RKO (cell line): Measurements from ENCODE around the gene ARHGAP4.

Experiments
- DNase-seq: peaks from one replicate; pipeline ENCODE4 v3.0.0-alpha.2; 2016; ENCODE audit warnings: low spot score

ARHGAP4 gene

DNA sequence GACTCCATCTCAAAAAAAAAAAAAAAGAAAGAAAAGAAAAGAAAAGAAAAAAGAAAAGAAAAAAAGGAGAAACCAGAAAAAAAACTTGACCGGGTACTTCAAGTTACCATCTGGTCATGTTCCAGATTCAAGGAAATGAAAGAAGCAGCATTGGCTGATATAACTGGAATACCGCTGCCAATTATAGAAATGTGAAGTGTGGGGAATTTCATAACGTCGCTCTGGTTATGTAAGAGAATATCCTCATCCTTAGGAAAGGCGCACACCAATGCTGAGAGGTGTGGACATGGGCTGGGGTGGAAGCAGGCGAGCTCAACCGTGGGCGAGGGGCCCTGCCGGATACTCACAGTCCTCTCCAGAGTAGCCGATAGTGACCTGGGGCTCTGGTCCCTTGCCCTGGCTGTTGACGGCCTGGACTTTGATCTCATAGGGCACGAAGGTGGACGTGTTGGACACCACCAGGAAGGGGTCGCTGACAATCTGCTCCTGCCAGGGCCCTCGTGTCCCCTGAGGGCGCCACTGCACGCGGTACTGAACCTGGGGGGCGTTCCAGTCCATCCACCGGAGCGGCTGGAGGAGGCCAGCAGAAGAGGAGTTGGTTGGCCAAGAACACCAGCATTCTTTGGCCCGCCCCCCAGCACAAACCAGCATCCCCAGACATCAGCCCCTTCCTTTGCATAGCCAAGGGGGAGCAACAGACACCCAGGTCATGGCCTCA lies 59.6 kb downstream of the ARHGAP4 start:
- no peak for DNase-seq

DNA sequence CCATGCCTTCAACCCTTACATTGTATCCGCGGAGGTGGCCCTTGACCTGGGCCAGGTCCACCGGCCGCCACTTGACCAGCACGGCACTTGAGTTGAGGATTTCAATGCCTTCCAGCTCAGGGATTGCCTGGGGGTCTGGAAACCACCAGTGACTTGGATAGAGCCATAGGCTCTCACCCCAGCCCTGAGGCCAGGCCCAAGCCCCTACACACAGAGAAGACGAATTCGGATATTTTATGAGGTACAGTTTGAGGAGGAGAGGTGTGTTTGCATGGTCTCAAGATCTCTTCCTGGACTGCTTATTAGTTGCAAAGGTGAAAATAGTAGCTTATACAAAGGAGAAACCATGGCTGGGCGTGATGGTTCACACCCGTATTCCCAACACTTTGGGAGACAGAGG lies 60.4 kb downstream of the ARHGAP4 start:
- DNase-seq, result no peak

DNA sequence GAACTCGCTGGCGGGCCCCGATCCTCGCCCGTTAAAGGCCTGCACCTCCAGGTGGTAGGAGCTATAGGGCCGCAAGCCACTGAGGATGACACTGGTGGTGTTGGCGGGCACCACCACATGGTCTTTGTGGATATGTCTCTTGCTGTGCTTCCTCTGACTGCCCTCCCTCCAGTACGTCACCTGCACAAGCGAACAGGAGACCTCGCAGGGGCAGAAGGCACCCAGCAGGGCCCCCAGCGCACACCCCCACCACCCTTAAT lies 60.8 kb downstream of the ARHGAP4 start:
- no peak for DNase-seq

DNA sequence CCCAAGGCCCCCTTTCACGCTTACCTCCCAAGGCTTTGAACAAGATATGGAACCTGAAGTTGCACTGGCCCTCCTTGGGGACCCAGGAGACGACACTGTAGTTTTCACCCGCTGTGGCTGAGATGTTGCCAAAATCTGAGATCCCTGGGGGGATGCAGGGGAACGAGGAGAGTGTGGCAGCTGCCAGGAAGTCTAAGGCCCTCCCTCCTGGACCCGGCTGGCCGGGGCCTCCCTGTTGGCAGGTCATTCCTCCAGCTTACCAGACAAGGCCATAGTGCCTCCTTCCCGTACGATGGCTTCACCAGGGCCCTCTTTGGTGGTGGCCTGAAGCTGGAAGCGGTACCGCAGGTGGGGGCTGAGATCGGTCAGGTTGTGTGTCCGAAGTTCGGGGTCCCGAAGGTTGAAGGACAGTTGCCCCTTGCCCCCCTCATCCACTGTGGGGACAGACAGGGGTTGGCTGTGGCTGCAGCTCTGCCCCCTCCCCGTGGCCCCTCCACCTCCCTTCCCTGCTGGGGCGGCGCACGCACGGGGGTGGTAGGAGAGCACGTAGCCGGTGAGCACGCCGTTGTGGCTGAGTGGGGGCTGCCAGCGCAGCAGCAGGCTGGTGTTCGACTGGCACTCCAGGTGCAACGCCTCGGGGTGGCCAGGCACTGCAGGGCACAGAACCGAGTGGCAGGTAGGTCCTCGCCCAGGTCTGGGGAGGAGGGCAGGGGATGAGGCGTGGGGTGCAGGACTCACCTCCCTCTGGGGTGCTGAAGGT lies 61.3 kb downstream of the ARHGAP4 start:
- DNase-seq, result no peak

DNA sequence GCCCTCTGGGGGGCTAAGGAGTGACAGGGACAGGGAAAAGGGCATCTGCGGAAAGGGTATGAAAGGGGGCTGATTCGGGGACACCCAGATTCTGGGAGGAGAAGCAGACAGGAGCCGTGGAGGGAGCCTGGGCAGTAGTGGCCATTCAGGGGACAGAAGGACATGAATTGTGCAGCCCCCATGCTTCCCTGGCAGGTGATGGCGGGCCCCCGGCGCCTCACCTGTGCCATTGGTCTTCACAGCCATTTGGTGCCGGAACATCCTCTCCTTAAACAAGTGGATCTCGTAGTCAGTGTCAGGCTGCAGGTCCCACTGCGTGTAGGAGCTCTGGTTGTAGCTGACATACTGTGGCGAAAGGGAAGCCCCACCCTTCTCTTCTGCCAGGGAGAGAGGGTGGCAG lies 62.0 kb downstream of the ARHGAP4 start:
- no peak for DNase-seq

DNA sequence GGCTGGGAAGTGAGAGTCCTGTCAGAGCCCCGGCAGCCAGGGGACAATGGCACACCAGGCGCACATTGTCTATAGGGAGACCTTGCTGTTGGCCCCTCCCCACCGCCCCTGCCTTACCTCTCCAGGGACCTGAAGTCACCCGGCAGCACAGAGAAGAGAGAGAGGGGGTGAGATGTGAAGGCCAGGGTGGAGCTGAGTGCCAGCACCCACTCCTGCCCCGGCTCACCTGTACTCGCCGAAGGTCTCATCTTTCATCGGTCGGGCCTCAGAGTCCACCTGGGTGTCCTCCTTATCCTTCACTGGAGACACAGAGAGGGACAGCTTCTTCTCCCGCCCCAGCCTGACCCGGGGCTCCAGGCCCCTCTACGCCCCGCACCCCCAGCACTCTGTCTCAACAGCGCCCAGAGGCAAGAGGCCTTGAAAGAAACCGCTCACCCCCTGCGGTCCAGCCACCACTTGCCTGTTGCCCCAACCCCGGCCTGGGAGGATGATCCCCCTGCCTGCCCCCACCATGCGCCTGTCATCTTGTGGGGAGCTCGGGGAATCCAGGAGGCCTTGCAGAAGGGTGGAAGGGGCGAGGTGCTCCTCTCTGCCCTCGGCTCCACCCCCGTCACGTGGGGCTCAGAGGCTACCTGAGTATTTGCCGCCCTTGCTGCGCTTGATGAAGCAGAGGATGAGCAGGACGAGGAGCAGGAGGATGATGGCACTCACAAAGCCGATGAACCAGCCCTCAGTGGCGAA lies 62.6 kb downstream of the ARHGAP4 start:
- no peak for DNase-seq

DNA sequence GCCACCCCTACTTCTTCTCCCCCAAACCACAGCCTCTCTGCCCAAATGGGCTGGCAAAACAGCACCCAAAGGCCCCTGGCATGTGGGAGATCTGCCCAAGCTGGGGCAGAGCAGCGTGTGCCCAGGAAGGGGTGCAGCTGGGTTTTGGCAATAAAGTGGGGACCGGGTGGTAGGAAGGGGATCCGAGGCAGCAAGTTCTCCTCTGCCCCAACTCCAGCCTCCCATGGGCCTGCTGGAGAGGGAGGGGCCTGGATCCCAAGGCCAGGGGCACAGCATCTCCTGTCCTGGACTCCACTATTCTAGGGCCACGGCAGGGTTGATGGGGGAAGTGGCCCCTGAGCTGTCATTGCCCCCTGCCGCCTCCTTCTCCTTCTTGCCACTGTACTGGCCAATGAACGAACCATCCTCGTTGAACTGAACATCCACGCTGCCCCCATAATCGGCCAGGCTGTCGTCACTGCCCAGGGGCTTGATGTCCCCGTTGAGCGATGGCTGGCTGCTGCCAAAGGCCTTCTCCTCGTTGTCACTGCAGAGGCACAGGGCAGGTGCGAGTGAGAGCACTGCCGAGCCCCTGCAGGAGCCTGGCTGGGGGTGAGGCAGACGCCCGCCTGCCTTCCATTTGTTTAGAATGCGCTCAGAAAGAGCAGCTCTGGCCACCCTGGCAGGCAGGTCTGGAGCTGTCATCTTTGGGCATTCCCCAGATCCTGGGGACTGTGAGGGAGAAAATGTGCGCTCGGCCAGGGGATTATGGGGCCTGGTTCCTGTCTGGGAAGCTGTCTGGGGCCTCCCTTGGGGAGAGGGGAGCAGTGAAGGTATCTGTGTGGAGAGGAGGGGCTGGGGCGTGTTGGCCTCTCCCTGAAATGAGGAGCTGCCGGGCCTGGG lies 63.5 kb downstream of the ARHGAP4 start:
- no peak for DNase-seq

DNA sequence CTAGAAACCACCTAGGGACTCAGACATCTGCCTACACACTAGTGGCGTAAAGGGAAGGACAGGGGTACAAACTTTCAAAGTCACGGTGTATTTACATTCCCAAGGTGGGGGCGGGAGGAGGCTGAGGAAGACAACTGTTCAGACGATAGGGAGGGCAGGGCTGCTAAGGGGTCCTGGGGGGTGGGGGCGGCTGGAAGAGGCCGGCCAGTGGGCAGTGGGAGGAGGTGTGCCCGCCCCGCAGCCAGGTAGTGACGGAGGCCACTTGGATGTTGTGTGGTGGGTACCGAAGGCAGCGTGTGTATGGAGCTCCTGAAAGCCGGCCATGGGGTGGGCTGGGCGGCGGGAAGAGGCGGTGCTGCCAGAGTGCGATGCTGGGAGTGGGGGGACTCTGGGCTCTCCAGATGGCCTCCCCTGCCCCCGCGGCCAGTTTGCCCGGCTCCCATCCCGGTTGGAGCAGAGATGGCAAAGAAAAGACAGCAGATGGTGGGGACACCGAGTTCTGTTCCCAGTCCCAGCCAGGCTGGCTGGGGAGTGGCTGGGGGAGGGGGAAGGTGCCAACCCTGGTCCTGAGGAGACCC lies 64.2 kb downstream of the ARHGAP4 start:
- no peak for DNase-seq

DNA sequence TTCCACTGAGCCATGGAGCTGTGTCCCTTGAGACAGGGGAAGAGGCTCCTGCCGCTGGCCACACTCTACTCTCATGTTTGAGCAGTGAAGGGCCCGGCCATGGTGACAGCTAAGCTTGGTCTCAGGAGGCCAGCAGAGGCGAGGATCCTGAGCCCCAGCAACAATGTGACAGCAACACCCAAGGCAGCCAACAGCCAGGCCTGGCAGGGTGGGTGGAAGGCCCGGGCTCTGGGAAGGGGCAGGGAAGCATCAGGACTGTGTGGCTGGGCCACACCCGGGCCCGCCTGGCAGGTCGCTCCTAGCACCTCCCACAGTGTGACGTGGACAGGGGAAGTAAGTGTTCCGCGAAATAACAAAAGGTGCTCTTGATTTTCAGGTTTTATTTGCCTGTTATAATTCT lies 64.9 kb downstream of the ARHGAP4 start:
- DNase-seq, result no peak
